Measurements from ENCODE around the gene PCGF2.

The PCGF2 gene

GRCh38 chr17:38768417-38768816 lies 20.3 kb upstream of the PCGF2 start:
- H3K4me1 ChIP-seq (ENCODE audit: insufficient read depth, low read length, severe bottlenecking), result no peaks in the 10 kb centered on the region
- no peaks in the 10 kb centered on the region for H4K20me1 ChIP-seq (ENCODE audit: insufficient read depth, low read length)
- TF ChIP-seq EZH2 (IDR thresholded peaks at IDR 0.05; ENCODE audit: borderline replicate concordance, low read length) (no peak), CTCF (IDR thresholded peaks at IDR 0.05; ENCODE audit: low read length) (no peak)
- H3K79me2 ChIP-seq (ENCODE audit: insufficient read depth, low read length), result no peaks in the 10 kb centered on the region
- no peaks in the 10 kb centered on the region for H3F3A ChIP-seq (ENCODE audit: insufficient read depth, low read length)
- H3K36me3 ChIP-seq (ENCODE audit: insufficient read depth, low read length), result peaks cover 65% of the 10 kb centered on the region
- no peaks in the 10 kb centered on the region for H3K27me3 ChIP-seq (ENCODE audit: insufficient read depth, low read length)
- no peak overlapping the region for H3K27ac ChIP-seq (ENCODE audit: low read depth, low read length, poor library complexity, severe bottlenecking)
- no peak overlapping the region for H3K4me2 ChIP-seq (ENCODE audit: low read length)
- H2AFZ ChIP-seq (ENCODE audit: low read length), result no peak overlapping the region
- no peaks in the 10 kb centered on the region for H3K9me3 ChIP-seq (ENCODE audit: low read length)
- H3K4me3 ChIP-seq (ENCODE audit: low read depth, low read length, poor library complexity, severe bottlenecking), result no peak overlapping the region
- H3K9me2 ChIP-seq (ENCODE audit: low read depth, low read length), result no peaks in the 10 kb centered on the region
- H3K9ac ChIP-seq (ENCODE audit: low read length), result no peak overlapping the region

- H4K20me1 ChIP-seq (ENCODE audit: insufficient read depth, low read length), result no peaks in the 10 kb centered on the region
- no peak overlapping the region for H2AFZ ChIP-seq (ENCODE audit: low read length)
- H3K36me3 ChIP-seq (ENCODE audit: insufficient read depth, low read length), result peaks cover 74% of the 10 kb centered on the region
Observed at GRCh38 chr17:38766341-38766740, 18.2 kb upstream of the PCGF2 start.

GRCh38 chr17:38762231-38762630 lies 14.1 kb upstream of the PCGF2 start:
- Histone ChIP-seq H3F3A (ENCODE audit: insufficient read depth, low read length) (no peaks in the 10 kb centered on the region), H2AFZ (ENCODE audit: low read length) (no peak overlapping the region), H3K79me2 (ENCODE audit: insufficient read depth, low read length) (no peaks in the 10 kb centered on the region), H3K36me3 (ENCODE audit: insufficient read depth, low read length) (peaks cover 89% of the 10 kb centered on the region), H3K27me3 (ENCODE audit: insufficient read depth, low read length) (no peaks in the 10 kb centered on the region), H3K9me2 (ENCODE audit: low read depth, low read length) (no peaks in the 10 kb centered on the region), H3K4me2 (ENCODE audit: low read length) (no peak overlapping the region), H3K4me1 (ENCODE audit: insufficient read depth, low read length, severe bottlenecking) (no peaks in the 10 kb centered on the region), H4K20me1 (ENCODE audit: insufficient read depth, low read length) (no peaks in the 10 kb centered on the region), H3K9ac (ENCODE audit: low read length) (no peak overlapping the region), H3K4me3 (ENCODE audit: low read depth, low read length, poor library complexity, severe bottlenecking) (no peak overlapping the region), H3K9me3 (ENCODE audit: low read length) (no peaks in the 10 kb centered on the region), H3K27ac (ENCODE audit: low read depth, low read length, poor library complexity, severe bottlenecking) (no peak overlapping the region)
- TF ChIP-seq CTCF (IDR thresholded peaks at IDR 0.05; ENCODE audit: low read length), result no peak
- TF ChIP-seq EZH2 (IDR thresholded peaks at IDR 0.05; ENCODE audit: borderline replicate concordance, low read length), result no peak

More at GRCh38 chr17:38766341-38766740, 18.2 kb upstream of the PCGF2 start:
- H3K9me3 ChIP-seq (ENCODE audit: low read length), result no peaks in the 10 kb centered on the region
- H3K27me3 ChIP-seq (ENCODE audit: insufficient read depth, low read length), result no peaks in the 10 kb centered on the region
- H3K4me3 ChIP-seq (ENCODE audit: low read depth, low read length, poor library complexity, severe bottlenecking), result no peak overlapping the region
- no peak for TF ChIP-seq EZH2 (IDR thresholded peaks at IDR 0.05; ENCODE audit: borderline replicate concordance, low read length)
- TF ChIP-seq CTCF (IDR thresholded peaks at IDR 0.05; ENCODE audit: low read length), result no peak
- H3K9me2 ChIP-seq (ENCODE audit: low read depth, low read length), result no peaks in the 10 kb centered on the region
- H3K27ac ChIP-seq (ENCODE audit: low read depth, low read length, poor library complexity, severe bottlenecking), result no peak overlapping the region
- no peak overlapping the region for H3K9ac ChIP-seq (ENCODE audit: low read length)
- no peaks in the 10 kb centered on the region for H3K4me1 ChIP-seq (ENCODE audit: insufficient read depth, low read length, severe bottlenecking)
- H3K4me2 ChIP-seq (ENCODE audit: low read length), result no peak overlapping the region
- H3F3A ChIP-seq (ENCODE audit: insufficient read depth, low read length), result no peaks in the 10 kb centered on the region
- H3K79me2 ChIP-seq (ENCODE audit: insufficient read depth, low read length), result no peaks in the 10 kb centered on the region

All from OCI-LY1 (cell line).